GM19468 (cell line): Measurements from ENCODE around the gene CCDC80.
A peak's percentile ranks its signal among the peaks of the same experiment; 100 is the strongest.
"Not testable (repeated sequence)": the region's sequence is repeated elsewhere in the genome, so short reads cannot be mapped to it uniquely, and the experiment has no call there.

Source experiments
- ATAC-seq: cut with Tn5 transposase; IDR thresholded peaks from one replicate; pipeline ENCODE4 v1.9.1; 2021; ENCODE audit warnings: mild to moderate bottlenecking, moderate library complexity, moderate number of reproducible peaks; ENCODE audit not compliant: unreplicated experiment; ENCODE audit errors: extremely low read depth

Gene CCDC80

GRCh38 chr3:112670824-112671223 is 29.9 kb upstream of the CCDC80 start:
- no peak for ATAC-seq

DNA sequence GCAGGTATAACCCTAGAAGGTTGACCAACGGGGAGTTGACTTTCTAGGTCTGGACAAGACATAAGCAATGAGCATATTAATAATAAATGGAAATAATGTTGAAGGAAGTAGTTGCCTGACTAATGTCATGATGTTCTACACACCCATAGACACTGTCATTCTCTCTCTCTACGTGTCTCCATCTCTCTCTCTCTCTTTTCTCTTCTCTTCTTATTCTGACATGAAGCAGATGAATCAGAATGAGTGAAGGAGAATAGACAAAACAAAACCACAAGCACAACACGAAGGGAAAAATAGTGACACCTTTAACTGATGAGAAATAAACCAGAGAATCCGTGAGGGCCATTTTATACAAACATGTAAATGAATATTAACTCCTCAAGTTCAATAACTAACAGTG is 26.7 kb upstream of the CCDC80 start:
- ATAC-seq, result no peak

GRCh38 chr3:112665009-112665408 is 24.1 kb upstream of the CCDC80 start:
- not testable (repeated sequence) for ATAC-seq

DNA sequence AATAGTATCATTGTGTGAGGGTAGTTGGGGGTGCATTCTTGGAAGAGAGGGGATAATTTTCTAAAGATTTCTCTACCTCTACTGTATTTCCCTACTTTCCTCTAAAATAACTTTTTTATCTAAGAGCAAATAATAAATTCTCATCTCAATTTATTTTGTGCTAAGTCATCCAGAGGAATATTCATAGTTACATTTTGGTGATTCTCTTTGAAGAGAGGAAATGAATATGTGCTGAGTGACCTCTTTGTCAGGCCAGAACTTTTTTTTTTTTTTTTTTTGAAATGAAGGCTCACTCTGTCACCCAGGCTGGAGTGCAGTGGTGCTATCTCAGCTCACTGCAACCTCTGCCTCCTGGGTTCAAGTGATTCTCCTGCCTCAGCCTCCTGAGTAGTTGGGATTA is 15.1 kb upstream of the CCDC80 start:
- ATAC-seq, result no peak

DNA sequence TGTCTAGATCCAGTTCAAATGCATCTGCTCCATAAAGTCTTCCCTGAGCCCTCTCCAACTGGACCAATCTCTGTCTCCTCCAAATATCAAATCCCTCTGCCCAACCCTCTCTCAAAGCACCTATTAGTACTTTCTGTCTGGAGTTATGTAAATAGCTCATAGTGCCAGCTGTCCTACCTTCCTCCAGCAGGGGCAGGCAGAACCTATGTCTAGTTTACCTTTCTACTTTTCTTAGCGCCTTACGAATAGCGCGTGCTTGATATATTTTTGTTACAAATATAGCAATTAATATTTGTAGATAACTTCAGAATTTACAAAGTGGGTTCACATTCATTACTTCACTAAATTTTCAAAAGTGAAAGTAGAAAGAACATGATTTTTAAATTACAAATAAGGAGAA is 14.0 kb upstream of the CCDC80 start:
- no peak for ATAC-seq

- ATAC-seq, result no peak
Measured at GRCh38 chr3:112654492-112654891, 13.5 kb upstream of the CCDC80 start.

GRCh38 chr3:112653881-112654300 is 12.9 kb upstream of the CCDC80 start:
- no peak for ATAC-seq

GRCh38 chr3:112653209-112653871 is 12.4 kb upstream of the CCDC80 start:
- no peak for ATAC-seq

DNA sequence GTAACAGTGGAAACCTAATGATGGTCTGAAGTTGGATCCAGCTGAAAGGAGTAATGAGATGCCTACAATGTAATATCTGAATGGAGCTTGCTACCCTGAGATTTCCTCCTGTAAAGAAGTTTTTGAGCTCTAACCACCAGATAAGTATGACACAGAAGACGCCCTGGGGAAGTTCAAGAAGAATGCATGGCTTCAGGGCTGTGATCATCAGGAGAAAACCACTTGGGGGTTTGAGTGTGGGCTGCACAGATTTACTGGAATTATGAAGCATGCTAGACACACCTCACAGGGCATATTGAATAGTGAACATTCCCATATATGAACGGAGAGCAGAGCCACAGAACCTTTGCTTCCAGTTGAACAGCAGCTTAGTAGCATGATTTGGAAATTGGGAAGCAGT is 10.6 kb upstream of the CCDC80 start:
- ATAC-seq, result no peak

- no peak for ATAC-seq
Measured at GRCh38 chr3:112651071-112651470, 10.1 kb upstream of the CCDC80 start.

DNA sequence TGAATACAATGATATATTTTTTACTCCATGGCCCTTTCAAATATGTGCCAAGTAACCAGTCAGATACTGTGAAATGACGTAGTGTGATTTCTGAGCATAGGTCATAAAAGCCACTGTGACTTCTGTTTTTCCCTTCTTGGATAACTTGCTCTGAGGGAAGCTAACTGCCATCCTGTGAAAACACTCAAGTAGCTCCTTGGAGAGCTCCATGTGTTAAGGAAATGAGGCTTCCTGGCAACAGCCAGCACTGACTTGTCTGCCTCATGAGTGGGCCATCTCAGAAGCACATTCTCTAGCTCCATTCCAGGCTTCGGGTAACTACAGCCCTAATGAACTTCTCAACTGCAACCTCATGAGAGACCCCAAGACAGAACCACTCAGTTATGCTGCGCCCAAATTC is 9.5 kb upstream of the CCDC80 start:
- no peak for ATAC-seq

DNA sequence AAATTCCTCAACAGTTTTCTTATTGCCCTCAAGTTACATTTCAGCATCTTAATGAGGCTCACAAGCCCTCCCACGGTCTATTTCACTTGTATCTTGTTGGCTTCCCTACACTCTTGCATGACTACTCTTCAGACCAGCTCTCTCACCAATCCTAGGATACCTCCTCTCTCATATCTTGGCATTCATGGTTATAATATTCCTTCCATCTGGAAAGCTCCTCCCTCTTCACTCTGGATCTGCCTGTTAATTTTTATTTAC is 8.5 kb upstream of the CCDC80 start:
- no peak for ATAC-seq

DNA sequence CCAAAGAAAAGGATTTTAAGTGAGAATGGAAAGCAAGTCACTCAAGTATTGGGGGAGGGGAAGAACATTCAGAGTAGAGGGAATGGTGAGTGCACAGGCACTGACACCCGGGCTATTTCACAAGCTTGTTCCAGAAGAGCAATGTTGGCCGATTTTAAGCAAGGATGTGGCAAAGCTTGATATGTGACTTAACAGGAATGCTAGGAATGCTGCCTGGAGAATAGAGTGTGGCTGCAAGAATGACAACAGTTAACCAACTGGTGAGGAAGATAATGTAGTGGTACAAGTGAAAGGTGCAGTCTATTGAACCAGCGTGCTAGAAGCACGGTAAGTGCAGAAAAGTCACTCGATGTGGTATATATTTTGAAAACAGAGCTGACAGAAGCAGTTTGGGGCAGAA is 6.2 kb upstream of the CCDC80 start:
- ATAC-seq, result no peak

DNA sequence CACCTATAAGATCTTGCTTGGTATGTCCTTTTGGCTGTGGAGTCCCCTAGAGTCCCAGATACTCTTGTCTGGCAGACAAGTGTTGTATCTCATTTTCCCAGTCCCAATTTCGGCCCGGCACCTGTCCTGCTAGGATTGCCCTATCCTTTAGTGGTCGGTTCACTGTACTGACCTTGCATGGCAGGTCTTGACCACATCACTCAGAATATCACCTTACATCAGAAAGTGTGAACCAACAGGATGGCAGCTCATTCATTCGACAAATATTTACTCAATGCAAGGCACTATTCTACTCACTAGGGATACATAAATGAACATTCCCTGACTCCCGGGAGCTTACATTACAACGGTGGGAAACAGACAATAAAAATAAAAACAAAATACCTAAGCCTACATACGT is 5.7 kb upstream of the CCDC80 start:
- no peak for ATAC-seq

DNA sequence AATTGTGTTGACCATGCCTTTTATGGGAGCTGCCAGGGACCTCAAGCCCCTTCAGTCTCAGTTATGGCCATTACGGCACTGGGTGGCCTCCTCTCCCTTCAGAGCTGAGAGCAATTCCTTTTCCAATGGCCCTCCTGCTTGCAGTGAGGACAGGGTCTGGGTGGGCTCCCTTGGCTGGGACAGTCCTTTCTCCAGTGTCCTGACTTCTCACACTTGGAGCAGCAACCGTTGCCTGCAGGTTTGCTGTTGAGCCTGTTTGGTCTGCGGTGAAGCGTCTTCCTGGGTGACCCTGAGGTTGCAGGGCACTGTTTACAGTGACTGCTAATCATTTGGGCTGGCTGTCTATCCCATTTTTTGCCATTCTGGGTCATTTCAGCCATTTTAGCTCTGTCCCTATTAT is 3.5 kb upstream of the CCDC80 start:
- no peak for ATAC-seq

- no peak for ATAC-seq
Measured at GRCh38 chr3:112643621-112644240, 2.8 kb upstream of the CCDC80 start.

DNA sequence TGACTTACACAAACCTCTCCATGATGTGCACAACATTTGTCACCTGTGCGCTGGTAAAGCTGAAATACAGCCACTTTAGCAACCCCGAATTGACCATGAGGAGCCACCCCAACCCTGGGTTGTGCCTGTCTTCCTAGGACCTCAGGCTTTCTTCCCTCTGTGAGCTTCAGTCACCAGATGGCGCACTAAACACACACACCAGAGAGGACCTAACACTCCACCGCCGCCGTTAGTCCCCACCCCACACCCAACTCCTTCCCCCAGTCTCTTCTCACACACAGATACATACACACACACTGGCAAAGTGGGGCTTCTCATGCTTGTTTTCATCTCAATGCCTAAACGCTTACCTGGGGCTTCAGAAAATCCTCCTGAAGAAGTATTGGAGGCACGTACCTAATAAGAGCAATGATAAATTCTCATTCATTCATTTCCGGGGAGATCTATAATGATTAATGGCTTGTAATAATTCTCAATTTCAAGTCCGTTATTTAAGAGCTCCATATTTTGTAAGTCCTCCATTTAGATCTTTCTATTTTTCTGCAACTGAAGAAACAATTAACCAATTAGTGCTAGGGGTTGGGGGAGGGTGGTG is 2.1 kb upstream of the CCDC80 start:
- ATAC-seq, result peak; percentile 64

DNA sequence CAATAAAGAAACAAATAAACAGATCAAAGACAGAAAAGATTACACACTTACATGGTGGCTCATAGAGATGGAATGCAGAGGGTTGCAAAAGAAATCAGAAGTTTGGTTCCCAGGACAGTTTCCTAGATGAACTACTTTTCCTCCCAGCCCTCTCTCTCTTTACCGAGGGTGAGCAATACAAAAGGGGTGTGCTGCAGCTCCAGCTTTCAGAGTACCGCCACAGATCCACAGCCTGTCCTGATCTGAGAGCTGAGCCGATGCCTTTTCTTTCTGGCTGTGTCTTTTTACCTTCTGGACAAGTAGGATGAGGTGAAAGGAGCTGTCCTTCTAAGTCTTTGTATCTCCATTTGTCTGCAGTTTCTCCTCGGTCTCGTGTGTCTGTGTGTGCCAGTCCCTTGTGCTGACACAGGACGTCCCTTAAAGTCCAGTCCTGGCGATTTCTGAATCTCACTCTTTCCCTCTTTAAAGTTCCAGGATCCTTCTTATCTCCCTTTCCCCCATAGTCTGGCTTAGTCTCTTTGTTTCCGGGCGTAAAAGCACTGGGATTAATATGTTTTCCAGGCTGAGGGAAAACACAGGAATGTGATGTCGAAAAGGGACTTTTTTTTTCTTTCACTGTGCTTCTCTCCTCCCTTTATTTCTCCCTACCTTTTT is 540 bp downstream of the CCDC80 start:
- ATAC-seq, result no peak

GRCh38 chr3:112639455-112640225 is 1.3 kb downstream of the CCDC80 start:
- no peak for ATAC-seq

DNA sequence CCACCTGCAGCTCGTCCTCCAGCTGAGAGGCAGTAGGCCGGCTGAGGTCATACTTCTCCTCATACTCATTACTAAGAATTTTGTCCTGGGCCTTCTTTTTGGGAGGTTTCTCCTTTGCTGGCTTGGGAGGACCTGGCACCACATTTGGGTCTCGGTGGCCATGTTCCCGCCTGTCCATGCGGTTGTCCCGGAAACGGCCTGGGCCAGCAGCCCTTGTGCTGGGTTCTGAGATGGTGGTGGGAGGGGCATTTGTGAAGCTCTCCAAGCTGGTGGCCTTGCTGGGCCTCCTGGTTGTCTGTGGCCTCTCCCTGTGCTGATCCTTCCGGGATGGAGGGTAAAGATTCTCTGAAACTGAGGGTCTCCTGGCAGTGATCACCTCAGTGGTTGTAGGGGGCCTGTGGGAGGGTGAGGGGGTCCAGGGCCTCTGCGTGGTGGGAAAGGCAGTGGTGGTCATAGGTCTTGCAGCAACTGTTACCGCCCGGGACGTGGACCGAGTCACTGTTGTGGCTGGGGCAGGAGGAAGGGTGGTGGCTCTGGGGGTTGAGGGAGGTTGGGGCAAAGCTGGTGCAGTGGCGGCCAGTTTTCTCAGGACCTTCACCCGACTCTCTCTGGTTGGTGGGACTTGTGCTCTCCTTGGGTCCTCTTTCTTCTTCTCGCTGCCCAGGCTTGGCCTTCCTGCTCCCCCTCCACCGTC is 2.5 kb downstream of the CCDC80 start:
- no peak for ATAC-seq
